C1 segment of cervical spinal cord (tissue), 14 donors: Measurements from ENCODE around the gene AGBL1.

Experiments
- DNase-seq, 14 donors: peaks; one replicate each; lab custom pipeline; 2025; lab: John Stamatoyannopoulos, UW

Gene AGBL1

GRCh38 chr15:87047203-87047965 is 967.7 kb downstream of the AGBL1 start:
- no peak for DNase-seq
